22Rv1 (cell line): ENCODE measurements around the gene PTPRC.

Experiments
- CTCF ChIP-seq: fragments of 450-650 bp; IDR thresholded peaks from 2 replicates; pipeline ENCODE4 v1.5.1; 2017; ENCODE audit warnings: mild to moderate bottlenecking
- ZFX ChIP-seq: fragments of 450-650 bp; IDR thresholded peaks from 2 replicates; pipeline ENCODE4 v1.6.1; 2017; ENCODE audit warnings: antibody characterized with exemption, borderline replicate concordance

GRCh38 chr1:198776602-198777029 lies 137.8 kb downstream of the PTPRC start:
- TF ChIP-seq CTCF (no peak), ZFX (no peak)
